Memory B cell (primary cell): ENCODE results near the gene MAFF.

Experiments used
- ATAC-seq: fragments of 150-1000 bp; cut with Tn5 transposase; 2 replicates; pipeline ENCODE4 v1.10.0; 2021; ENCODE audit warnings: low read depth, mild to moderate bottlenecking, moderate library complexity
- DNase-seq, 2 donors: peaks; one replicate each; pipeline ENCODE4 v3.0.0; 2022; ENCODE audit warnings: low spot score in 2 of 2
- H3K27ac Mint-ChIP-seq: one replicate; pipeline ENCODE4 v1.8.0; 2022; ENCODE audit warnings: mild to moderate bottlenecking, moderate library complexity, mixed read lengths
- H3K27me3 Mint-ChIP-seq: one replicate; pipeline ENCODE4 v1.8.0; 2022; ENCODE audit warnings: mixed read lengths
- H3K36me3 Mint-ChIP-seq: one replicate; pipeline ENCODE4 v1.8.0; 2022; ENCODE audit warnings: mild to moderate bottlenecking, mixed read lengths
- H3K4me1 Mint-ChIP-seq: one replicate; pipeline ENCODE4 v1.8.0; 2022; ENCODE audit warnings: mixed read lengths
- H3K4me3 Mint-ChIP-seq: one replicate; pipeline ENCODE4 v1.8.0; 2022; ENCODE audit warnings: mild to moderate bottlenecking, moderate library complexity, mixed read lengths
- H3K9me3 Mint-ChIP-seq: one replicate; pipeline ENCODE4 v1.8.0; 2022; ENCODE audit warnings: mixed read lengths

MAFF gene

GRCh38 chr22:38219632-38220031 lies 17.8 kb downstream of the MAFF start:
- no peak overlapping the region for H3K4me3 Mint-ChIP-seq
- peaks cover 3% of the 10 kb centered on the region for H3K4me1 Mint-ChIP-seq
- no peak for ATAC-seq
- no peak overlapping the region for H3K27ac Mint-ChIP-seq
- no peaks in the 10 kb centered on the region for H3K9me3 Mint-ChIP-seq
- no peaks in the 10 kb centered on the region for H3K27me3 Mint-ChIP-seq
- H3K36me3 Mint-ChIP-seq = peaks cover 2% of the 10 kb centered on the region
- no peak for DNase-seq

- Mint-ChIP-seq H3K27ac (no peak overlapping the region), H3K27me3 (no peaks in the 10 kb centered on the region), H3K4me1 (peaks cover 3% of the 10 kb centered on the region), H3K36me3 (peaks cover 2% of the 10 kb centered on the region), H3K4me3 (no peak overlapping the region), H3K9me3 (no peaks in the 10 kb centered on the region)
- ATAC-seq = no peak
- DNase-seq = no peak
Measured at GRCh38 chr22:38220163-38220562, 18.4 kb downstream of the MAFF start.

GRCh38 chr22:38220653-38221386 lies 19.0 kb downstream of the MAFF start:
- Mint-ChIP-seq H3K9me3 (no peaks in the 10 kb centered on the region), H3K27me3 (no peaks in the 10 kb centered on the region), H3K27ac (peak overlapping the region; percentile 64), H3K4me1 (no peaks in the 10 kb centered on the region), H3K36me3 (peaks cover 2% of the 10 kb centered on the region), H3K4me3 (no peak overlapping the region)
- ATAC-seq (no peak), DNase-seq (no peak)

- H3K4me1 Mint-ChIP-seq = no peaks in the 10 kb centered on the region
- no peaks in the 10 kb centered on the region for H3K9me3 Mint-ChIP-seq
- DNase-seq (no peak), ATAC-seq (no peak)
- peaks cover 2% of the 10 kb centered on the region for H3K36me3 Mint-ChIP-seq
- H3K4me3 Mint-ChIP-seq = no peak overlapping the region
- no peaks in the 10 kb centered on the region for H3K27me3 Mint-ChIP-seq
- peak overlapping the region; percentile 64 for H3K27ac Mint-ChIP-seq
Measured at GRCh38 chr22:38221407-38221806, 19.6 kb downstream of the MAFF start.

GRCh38 chr22:38221908-38222796 lies 20.4 kb downstream of the MAFF start:
- H3K27ac Mint-ChIP-seq = no peak overlapping the region
- no peak overlapping the region for H3K4me3 Mint-ChIP-seq
- no peaks in the 10 kb centered on the region for H3K4me1 Mint-ChIP-seq
- DNase-seq = no peak
- no peaks in the 10 kb centered on the region for H3K9me3 Mint-ChIP-seq
- ATAC-seq = no peak
- H3K36me3 Mint-ChIP-seq = peaks cover 7% of the 10 kb centered on the region
- H3K27me3 Mint-ChIP-seq = no peaks in the 10 kb centered on the region

- H3K27me3 Mint-ChIP-seq = no peaks in the 10 kb centered on the region
- no peaks in the 10 kb centered on the region for H3K4me1 Mint-ChIP-seq
- no peak for ATAC-seq
- H3K27ac Mint-ChIP-seq = no peak overlapping the region
- no peak overlapping the region for H3K4me3 Mint-ChIP-seq
- H3K9me3 Mint-ChIP-seq = no peaks in the 10 kb centered on the region
- H3K36me3 Mint-ChIP-seq = peaks cover 7% of the 10 kb centered on the region
- DNase-seq = no peak
Measured at GRCh38 chr22:38222797-38223119, 21.0 kb downstream of the MAFF start.

- Mint-ChIP-seq H3K9me3 (no peaks in the 10 kb centered on the region), H3K36me3 (peaks cover 7% of the 10 kb centered on the region), H3K4me3 (no peak overlapping the region), H3K27me3 (no peaks in the 10 kb centered on the region), H3K27ac (no peak overlapping the region), H3K4me1 (no peaks in the 10 kb centered on the region)
- DNase-seq (no peak), ATAC-seq (peak; percentile 45)
Measured at GRCh38 chr22:38223289-38223960, 21.6 kb downstream of the MAFF start.

GRCh38 chr22:38226853-38227649 lies 25.3 kb downstream of the MAFF start:
- DNase-seq (no peak), ATAC-seq (no peak)
- peaks cover 15% of the 10 kb centered on the region for H3K36me3 Mint-ChIP-seq
- H3K27ac Mint-ChIP-seq = no peak overlapping the region
- no peaks in the 10 kb centered on the region for H3K9me3 Mint-ChIP-seq
- no peak overlapping the region for H3K4me3 Mint-ChIP-seq
- peaks cover 3% of the 10 kb centered on the region for H3K4me1 Mint-ChIP-seq
- H3K27me3 Mint-ChIP-seq = no peaks in the 10 kb centered on the region

- H3K4me3 Mint-ChIP-seq = no peak overlapping the region
Measured at GRCh38 chr22:38228326-38228872, 26.6 kb downstream of the MAFF start.

GRCh38 chr22:38228873-38229740 lies 27.3 kb downstream of the MAFF start:
- H3K9me3 Mint-ChIP-seq = no peaks in the 10 kb centered on the region
- no peak overlapping the region for H3K27ac Mint-ChIP-seq
- no peaks in the 10 kb centered on the region for H3K27me3 Mint-ChIP-seq
- ATAC-seq (no peak), DNase-seq (no peak)
- H3K4me3 Mint-ChIP-seq = no peak overlapping the region
- H3K36me3 Mint-ChIP-seq = peaks cover 17% of the 10 kb centered on the region
- H3K4me1 Mint-ChIP-seq = peaks cover 3% of the 10 kb centered on the region

More at GRCh38 chr22:38228326-38228872, 26.6 kb downstream of the MAFF start:
- Mint-ChIP-seq H3K9me3 (no peaks in the 10 kb centered on the region), H3K36me3 (peaks cover 17% of the 10 kb centered on the region), H3K27me3 (no peaks in the 10 kb centered on the region), H3K27ac (no peak overlapping the region), H3K4me1 (peaks cover 3% of the 10 kb centered on the region)
- ATAC-seq = no peak
- DNase-seq = no peak

GRCh38 chr22:38230108-38230825 lies 28.5 kb downstream of the MAFF start:
- no peak overlapping the region for H3K27ac Mint-ChIP-seq
- no peak for DNase-seq
- no peaks in the 10 kb centered on the region for H3K27me3 Mint-ChIP-seq
- no peak overlapping the region for H3K4me3 Mint-ChIP-seq
- H3K4me1 Mint-ChIP-seq = peaks cover 3% of the 10 kb centered on the region
- H3K9me3 Mint-ChIP-seq = no peaks in the 10 kb centered on the region
- ATAC-seq = no peak
- peaks cover 17% of the 10 kb centered on the region for H3K36me3 Mint-ChIP-seq

GRCh38 chr22:38230916-38231315 lies 29.1 kb downstream of the MAFF start:
- H3K27ac Mint-ChIP-seq = no peak overlapping the region
- H3K36me3 Mint-ChIP-seq = peaks cover 21% of the 10 kb centered on the region
- H3K4me3 Mint-ChIP-seq = no peak overlapping the region
- H3K9me3 Mint-ChIP-seq = no peaks in the 10 kb centered on the region
- ATAC-seq = no peak
- DNase-seq = no peak
- H3K27me3 Mint-ChIP-seq = no peaks in the 10 kb centered on the region
- H3K4me1 Mint-ChIP-seq = peaks cover 3% of the 10 kb centered on the region
